H9 (cell line): ENCODE results near the gene RASA3. TPM values are rescaled to one million over a fixed set of nuclear protein-coding genes. Genes with fewer than 3 reads are reported as not detected.
A peak's percentile ranks its signal among the peaks of the same experiment; 100 is the strongest.

Experiments
- DNase-seq: peaks from one replicate; pipeline ENCODE4 v3.0.0-alpha.2; 2017
- H2AFZ ChIP-seq: one replicate; pipeline ENCODE4 v1.6.1; 2013; ENCODE audit warnings: mild to moderate bottlenecking, low read length, control low read depth, moderate library complexity
- H2AK5ac ChIP-seq: 2 replicates; pipeline ENCODE4 v1.6.1; 2013; ENCODE audit warnings: low read length, control low read depth, mixed read lengths; ENCODE audit not compliant: insufficient read length
- H2BK120ac ChIP-seq: one replicate; pipeline ENCODE4 v1.6.1; 2013; ENCODE audit warnings: low read depth, mild to moderate bottlenecking, low read length, control low read depth, inconsistent platforms; ENCODE audit not compliant: poor library complexity, severe bottlenecking
- H2BK12ac ChIP-seq: 2 replicates; pipeline ENCODE4 v1.6.1; 2013; ENCODE audit warnings: low read length, control low read depth, mixed read lengths, low read depth; ENCODE audit not compliant: insufficient read length
- H2BK15ac ChIP-seq: 2 replicates; pipeline ENCODE4 v1.6.1; 2013; ENCODE audit warnings: low read depth, low read length, control low read depth
- H2BK20ac ChIP-seq: one replicate; pipeline ENCODE4 v1.6.1; 2013; ENCODE audit warnings: low read depth, mild to moderate bottlenecking, low read length, control low read depth, inconsistent platforms; ENCODE audit not compliant: poor library complexity, severe bottlenecking
- H2BK5ac ChIP-seq: 2 replicates; pipeline ENCODE4 v1.6.1; 2013; ENCODE audit warnings: low read length, control low read depth, mixed read lengths; ENCODE audit not compliant: insufficient read length
- H3K14ac ChIP-seq: 2 replicates; pipeline ENCODE4 v1.6.1; 2013; ENCODE audit warnings: low read length, control low read depth; ENCODE audit not compliant: insufficient read depth
- H3K18ac ChIP-seq: 2 replicates; pipeline ENCODE4 v1.6.1; 2013; ENCODE audit warnings: low read depth, mild to moderate bottlenecking, mixed read lengths, low read length, control low read depth; ENCODE audit not compliant: insufficient read length
- H3K23ac ChIP-seq: 2 replicates; pipeline ENCODE4 v1.6.1; 2013; ENCODE audit warnings: low read length, control low read depth, mixed read lengths, low read depth; ENCODE audit not compliant: insufficient read length
- H3K23me2 ChIP-seq: 2 replicates; pipeline ENCODE4 v1.6.1; 2013; ENCODE audit warnings: low read depth, mild to moderate bottlenecking, mixed read lengths, low read length, control low read depth; ENCODE audit not compliant: insufficient read length, poor library complexity, severe bottlenecking
- H3K27ac ChIP-seq: 2 replicates; pipeline ENCODE4 v1.5.1; 2013; ENCODE audit warnings: low read length, control low read depth, mixed read lengths, low read depth; ENCODE audit not compliant: insufficient read length
- H3K27me3 ChIP-seq: 2 replicates; pipeline ENCODE4 v1.6.1; 2013; ENCODE audit warnings: low read length, control low read depth, inconsistent platforms; ENCODE audit not compliant: insufficient read depth
- H3K4ac ChIP-seq: 2 replicates; pipeline ENCODE4 v1.6.1; 2013; ENCODE audit warnings: low read depth, mild to moderate bottlenecking, control low read depth, inconsistent platforms, low read length, moderate library complexity
- H3K4me1 ChIP-seq: 2 replicates; pipeline ENCODE4 v1.6.1; 2013; ENCODE audit warnings: low read length, control low read depth, inconsistent platforms; ENCODE audit not compliant: insufficient read depth
- H3K4me2 ChIP-seq: 2 replicates; pipeline ENCODE4 v1.6.1; 2013; ENCODE audit warnings: low read length, control low read depth, mixed read lengths; ENCODE audit not compliant: insufficient read length, insufficient read depth
- H3K56ac ChIP-seq: 2 replicates; pipeline ENCODE4 v1.6.1; 2013; ENCODE audit warnings: low read depth, mild to moderate bottlenecking, mixed read lengths, low read length, control low read depth; ENCODE audit not compliant: insufficient read length
- H3K79me1 ChIP-seq: 2 replicates; pipeline ENCODE4 v1.6.1; 2013; ENCODE audit warnings: low read depth, mild to moderate bottlenecking, moderate library complexity, low read length, control low read depth, inconsistent platforms; ENCODE audit not compliant: insufficient read depth, poor library complexity, severe bottlenecking
- H3K79me2 ChIP-seq: 2 replicates; pipeline ENCODE4 v1.6.1; 2013; ENCODE audit warnings: low read length, control low read depth, inconsistent platforms; ENCODE audit not compliant: insufficient read depth
- H3K9ac ChIP-seq: 2 replicates; pipeline ENCODE4 v1.6.1; 2013; ENCODE audit warnings: low read length, control low read depth, mixed read lengths; ENCODE audit not compliant: insufficient read length; ENCODE audit errors: extremely low read depth
- H3K9me3 ChIP-seq: one replicate; pipeline ENCODE4 v1.6.1; 2013; ENCODE audit warnings: low read depth, low read length, inconsistent platforms; ENCODE audit not compliant: control insufficient read depth
- H3T11ph ChIP-seq: one replicate; pipeline ENCODE4 v1.6.1; 2013; ENCODE audit warnings: mild to moderate bottlenecking, low read length, control low read depth, inconsistent platforms
- H4K20me1 ChIP-seq: one replicate; pipeline ENCODE4 v1.6.1; 2013; ENCODE audit not compliant: control insufficient read depth, insufficient read length, insufficient read depth
- H4K5ac ChIP-seq: 2 replicates; pipeline ENCODE4 v1.6.1; 2013; ENCODE audit warnings: low read depth, mild to moderate bottlenecking, mixed read lengths, low read length, control low read depth; ENCODE audit not compliant: insufficient read length
- H4K8ac ChIP-seq: replicated peaks from 2 replicates; pipeline ENCODE4 v1.6.1; 2013; ENCODE audit warnings: low read length, control low read depth, mixed read lengths, low read depth; ENCODE audit not compliant: insufficient read length
- H4K91ac ChIP-seq: 2 replicates; pipeline ENCODE4 v1.6.1; 2013; ENCODE audit warnings: low read depth, mild to moderate bottlenecking, moderate library complexity, mixed read lengths, low read length, control low read depth; ENCODE audit not compliant: insufficient read length
- H3K27ac Mint-ChIP-seq, 3 experiments: 2 replicates in 2 of 3; 3 replicates in 1 of 3; pipeline ENCODE4 v1.8.0; 2020 to 2021; ENCODE audit warnings: mixed read lengths in 3 of 3, mild to moderate bottlenecking in 1 of 3, moderate library complexity in 1 of 3
- H3K27me3 Mint-ChIP-seq: 2 replicates; pipeline ENCODE4 v1.8.0; 2021; ENCODE audit warnings: low read depth, mild to moderate bottlenecking, moderate library complexity, mixed read lengths
- H3K36me3 Mint-ChIP-seq, 3 experiments: 2 replicates in 2 of 3; 3 replicates in 1 of 3; pipeline ENCODE4 v1.8.0; 2020 to 2021; ENCODE audit warnings: low read depth in 3 of 3, mixed read lengths in 3 of 3; ENCODE audit not compliant: insufficient read depth in 1 of 3
- H3K4me1 Mint-ChIP-seq, 2 experiments: 2 replicates each; pipeline ENCODE4 v1.8.0; 2020; ENCODE audit warnings: mixed read lengths in 2 of 2
- H3K4me3 Mint-ChIP-seq, 2 experiments: 2 replicates in 1 of 2; 3 replicates in 1 of 2; pipeline ENCODE4 v1.8.0; 2020 to 2021; ENCODE audit warnings: mild to moderate bottlenecking in 2 of 2, mixed read lengths in 2 of 2, moderate library complexity in 1 of 2
- H3K9me3 Mint-ChIP-seq, 2 experiments: 2 replicates in 1 of 2; 3 replicates in 1 of 2; pipeline ENCODE4 v1.8.0; 2020; ENCODE audit warnings: mild to moderate bottlenecking in 2 of 2, mixed read lengths in 2 of 2, moderate library complexity in 1 of 2
- CTCF ChIP-seq: fragments of 200-600 bp; sonication (generic); conservative IDR thresholded peaks from 3 replicates; pipeline ENCODE4 v1.8.0; 2021; ENCODE audit warnings: antibody characterized with exemption, mild to moderate bottlenecking
- WGBS: extraction: QIAGEN DNeasy Blood & Tissue Kit; methylation state at CpG from one replicate; pipeline ENCODE4 v1.1.7; 2013; ENCODE audit warnings: missing lambda C conversion rate, low lambda C conversion rate, mixed read lengths; ENCODE audit not compliant: insufficient read length; ENCODE audit errors: extremely low coverage; 5-methylcytosine and 5-hydroxymethylcytosine counted together
- total RNA-seq: library from RNA; stranded (reverse); gene quantifications from 2 replicates; pipeline ENCODE4 v1.2.1, GENCODE V29; 2021

Gene RASA3
- total RNA-seq, 1 experiment from 2014 or later, result 12.3 TPM

- no peak overlapping the region for H2AFZ ChIP-seq
- H2BK12ac ChIP-seq, result no peak overlapping the region
- H2AK5ac ChIP-seq, result no peak overlapping the region
- no peak overlapping the region for H2BK120ac ChIP-seq
- peak overlapping the region in 1 of 3 experiments; percentile 50; a peak in 3 of 7 replicates for H3K27ac Mint-ChIP-seq
- no peak overlapping the region for H3K27ac ChIP-seq
- no peak overlapping the region for H3K4ac ChIP-seq
- H4K5ac ChIP-seq, result no peak overlapping the region
- no peak overlapping the region for H3K14ac ChIP-seq
- no peaks in the 10 kb centered on the region for H3K4me1 ChIP-seq
- H2BK5ac ChIP-seq, result no peak overlapping the region
- WGBS, result no CpG with 5 or more reads among the region's 37 CpGs
- no peaks in the 10 kb centered on the region for H3K23me2 ChIP-seq
- no peak overlapping the region for H3K4me3 Mint-ChIP-seq
- no peaks in the 10 kb centered on the region for H3K4me1 Mint-ChIP-seq
- H3K79me1 ChIP-seq, result no peaks in the 10 kb centered on the region
- no peak overlapping the region for H3K18ac ChIP-seq
- DNase-seq, result no peak
- no peak overlapping the region for H2BK20ac ChIP-seq
- H4K91ac ChIP-seq, result no peak overlapping the region
- no peak overlapping the region for H3T11ph ChIP-seq
- H2BK15ac ChIP-seq, result no peak overlapping the region
- H3K36me3 Mint-ChIP-seq, result peaks cover 8 to 10% (median 10%) of the 10 kb centered on the region in 3 experiments
- H3K4me2 ChIP-seq, result no peak overlapping the region
- no peak overlapping the region for H3K23ac ChIP-seq
- H3K9me3 Mint-ChIP-seq, result no peaks in the 10 kb centered on the region
- H3K9me3 ChIP-seq, result no peaks in the 10 kb centered on the region
- H4K20me1 ChIP-seq, result no peaks in the 10 kb centered on the region
- H3K9ac ChIP-seq, result no peak overlapping the region
- H3K79me2 ChIP-seq, result no peaks in the 10 kb centered on the region
- no peaks in the 10 kb centered on the region for H3K27me3 Mint-ChIP-seq
- no peak overlapping the region for H3K56ac ChIP-seq
- no peak overlapping the region for H4K8ac ChIP-seq
- no peaks in the 10 kb centered on the region for H3K27me3 ChIP-seq
- no peak for TF ChIP-seq CTCF
Measured at GRCh38 chr13:114010401-114011101, 121.9 kb downstream of the RASA3 start.
